SK-N-SH (cell line): Measurements from ENCODE around the gene IQCN. TPM values are rescaled to one million over a fixed set of nuclear protein-coding genes. Genes with fewer than 3 reads are reported as not detected.

Experiments used
- CTCF ChIA-PET: fragments of 300-600, 350-600 bp; formaldehyde crosslinking; extraction: SDS; loops from one replicate; lab custom pipeline; 2021; lab: Yijun Ruan, JAX
- POLR2A ChIA-PET: fragments of 350-600 bp; sonication (Branson Sonifier 250); formaldehyde crosslinking; extraction: SDS; loops from one replicate; lab custom pipeline; 2020; ENCODE audit warnings: antibody characterized with exemption, inconsistent platforms; lab: Yijun Ruan, JAX
- DNase-seq: peaks from one replicate; pipeline ENCODE4 v3.0.0; 2012
- H2AFZ ChIP-seq: fragments of 200-600 bp; sonication (generic); 2 replicates; pipeline ENCODE4 v1.8.1; 2016; ENCODE audit warnings: antibody characterized with exemption, mild to moderate bottlenecking, low read depth
- H3F3A ChIP-seq: fragments of 200-600 bp; sonication (generic); replicated peaks from 2 replicates; pipeline ENCODE3; 2016; ENCODE audit warnings: antibody characterized with exemption, mild to moderate bottlenecking; ENCODE audit not compliant: insufficient read depth
- H3K27ac ChIP-seq, 2 experiments: fragments of 200-500 bp in 1 of 2; fragments of 200-600 bp in 1 of 2; sonication (Bioruptor generic) in 1 of 2; sonication (generic), shearing (Covaris generic) in 1 of 2; 2 replicates each; pipeline versions ENCODE4 v1.5.1 to v1.6.1; 2014 to 2016; ENCODE audit warnings: low read depth in 2 of 2, inconsistent platforms in 1 of 2, low read length in 1 of 2, mild to moderate bottlenecking in 1 of 2, mixed read lengths in 1 of 2
- H3K27me3 ChIP-seq: fragments of 200-600 bp; sonication (generic), shearing (Covaris generic); 2 replicates; pipeline ENCODE4 v1.6.1; 2016; ENCODE audit warnings: mixed run types; ENCODE audit not compliant: insufficient read depth
- H3K36me3 ChIP-seq, 2 experiments: fragments of 200-500 bp in 1 of 2; fragments of 200-600 bp in 1 of 2; sonication (Bioruptor generic) in 1 of 2; sonication (generic) in 1 of 2; replicated peaks in 1 of 2; 2 replicates each; pipeline versions ENCODE3 to v1.5.1; 2014 to 2016; ENCODE audit warnings: low read length in 1 of 2, mild to moderate bottlenecking in 1 of 2; ENCODE audit not compliant: insufficient read depth in 2 of 2, control insufficient read depth in 1 of 2
- H3K4me1 ChIP-seq, 2 experiments: fragments of 200-500 bp in 1 of 2; fragments of 200-600 bp in 1 of 2; sonication (Bioruptor generic) in 1 of 2; sonication (generic), shearing (Covaris generic) in 1 of 2; 2 replicates each; pipeline versions ENCODE4 v1.5.1 to v1.6.1; 2014 to 2016; ENCODE audit warnings: low read depth in 1 of 2, low read length in 1 of 2, mixed run types in 1 of 2; ENCODE audit not compliant: insufficient read depth in 2 of 2, control insufficient read depth in 1 of 2
- H3K4me2 ChIP-seq: fragments of 200-600 bp; sonication (generic), shearing (Covaris generic); 2 replicates; pipeline ENCODE4 v1.6.1; 2017; ENCODE audit warnings: mixed run types
- H3K4me3 ChIP-seq, 2 experiments: fragments of 200-500 bp in 1 of 2; fragments of 200-600 bp in 1 of 2; sonication (Bioruptor generic) in 1 of 2; sonication (generic), shearing (Covaris generic) in 1 of 2; 2 replicates each; pipeline versions ENCODE4 v1.5.1 to v1.8.1; 2014 to 2016; ENCODE audit warnings: low read depth in 2 of 2, inconsistent platforms in 1 of 2, low read length in 1 of 2, mild to moderate bottlenecking in 1 of 2, mixed read lengths in 1 of 2, moderate library complexity in 1 of 2
- H3K79me2 ChIP-seq: fragments of 200-600 bp; sonication (generic); 2 replicates; pipeline ENCODE4 v1.8.1; 2017; ENCODE audit warnings: mild to moderate bottlenecking; ENCODE audit not compliant: insufficient read depth
- H3K9ac ChIP-seq: fragments of 200-600 bp; sonication (generic); 2 replicates; pipeline ENCODE4 v1.6.1; 2017; ENCODE audit warnings: mixed run types
- H3K9me2 ChIP-seq: fragments of 200-600 bp; sonication (generic); 2 replicates; pipeline ENCODE4 v1.6.1; 2017; ENCODE audit warnings: mixed run types
- H3K9me3 ChIP-seq: fragments of 200-600 bp; sonication (generic); 2 replicates; pipeline ENCODE4 v1.6.1; 2017; ENCODE audit warnings: mixed run types, mild to moderate bottlenecking, moderate library complexity
- H4K20me1 ChIP-seq: fragments of 200-600 bp; sonication (generic); 2 replicates; pipeline ENCODE4 v1.6.1; 2017; ENCODE audit warnings: mild to moderate bottlenecking, mixed run types; ENCODE audit not compliant: insufficient read depth
- ELF1 ChIP-seq: IDR thresholded peaks from 2 replicates; pipeline ENCODE4 v1.4.0; 2012
- FOXJ3 ChIP-seq: sonication (generic); formaldehyde crosslinking; IDR thresholded peaks from 2 replicates; pipeline ENCODE4 v1.5.1; 2020; ENCODE audit warnings: mild to moderate bottlenecking, missing genetic modification reagents
- FOXM1 ChIP-seq: IDR thresholded peaks from 2 replicates; pipeline ENCODE4 v1.4.0; 2012; ENCODE audit warnings: low read depth, mild to moderate bottlenecking
- IRF3 ChIP-seq: fragments of 150-350 bp; IDR thresholded peaks from 2 replicates; pipeline ENCODE4 v1.6.1; 2016; ENCODE audit warnings: mild to moderate bottlenecking, low read depth, low read length
- PBX3 ChIP-seq: IDR thresholded peaks from 2 replicates; pipeline ENCODE4; 2012
- RAD21 ChIP-seq: IDR thresholded peaks from 2 replicates; pipeline ENCODE4 v1.6.1; 2012; ENCODE audit warnings: mild to moderate bottlenecking, low read length
- RFX5 ChIP-seq: IDR thresholded peaks from 2 replicates; pipeline ENCODE4 v1.6.1; 2012; ENCODE audit warnings: mild to moderate bottlenecking, improper control_type of control experiment, low read length
- USF1 ChIP-seq: IDR thresholded peaks from 2 replicates; pipeline ENCODE4 v1.4.0; 2012; ENCODE audit warnings: low read depth, borderline replicate concordance
- USF2 ChIP-seq: fragments of 150-350 bp; IDR thresholded peaks from 2 replicates; pipeline ENCODE4 v1.6.1; 2017; ENCODE audit warnings: antibody characterized with exemption, low read length, low read depth, borderline replicate concordance
- WGBS: methylation state at CpG from one replicate; pipeline ENCODE4 v1.1.6; 2017; ENCODE audit warnings: low lambda C conversion rate; 5-methylcytosine and 5-hydroxymethylcytosine counted together
- polyA plus RNA-seq, 3 experiments: library from polyadenylated mRNA; depleted of rRNA; stranded (reverse); fragments of >200 nt; gene quantifications; 2 replicates each; pipeline ENCODE4 v1.2.3, GENCODE V29; 2012
- TF ChIP-seq, protein P1 (sequence below): IDR thresholded peaks from 2 replicates; pipeline ENCODE4 v1.6.1; 2012; ENCODE audit warnings: mild to moderate bottlenecking, low read depth, low read length, moderate library complexity

The IQCN gene
- polyA plus RNA-seq, 1 of the 3 experiments (the other 2 are of a cell fraction): 2.5 TPM

DNA sequence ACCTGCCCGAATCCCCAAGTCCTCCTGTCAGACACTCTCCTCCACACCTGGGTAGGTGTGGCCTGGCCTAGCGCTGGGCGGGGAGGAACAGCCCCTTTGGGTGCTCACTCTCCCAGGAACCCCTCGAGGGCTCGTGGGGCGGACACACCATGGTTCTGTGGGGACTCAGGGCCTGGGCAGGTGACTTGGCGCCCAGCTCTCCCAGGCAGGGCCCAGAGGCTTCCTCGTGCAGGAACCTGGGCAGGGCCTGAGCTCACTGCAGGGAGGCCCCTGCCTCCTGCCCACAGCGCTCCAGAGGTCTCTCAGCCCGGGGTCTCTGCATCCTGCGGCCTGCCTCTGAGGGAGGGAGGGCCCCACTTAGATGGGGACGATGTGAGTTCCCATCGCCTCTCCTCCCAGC lies 36.7 kb upstream of the IQCN start:
- ChIA-PET POLR2A (no interaction called here), CTCF (interaction anchor here (9.7 kb wide), 1 partner anchor 31 kb away, joined by 103 read pairs; the partner anchor contains the start of gene JUND)
- no peaks in the 10 kb centered on the region for H3K9me3 ChIP-seq
- H3K4me2 ChIP-seq: no peak overlapping the region
- TF ChIP-seq ELF1 (no peak), USF1 (no peak), RAD21 (no peak)
- 98% methylated on average over 5 of the region's 13 CpGs for WGBS
- H3F3A ChIP-seq: peaks cover 3% of the 10 kb centered on the region
- H3K27ac ChIP-seq: no peak overlapping the region
- no peaks in the 10 kb centered on the region for H3K9me2 ChIP-seq
- no peaks in the 10 kb centered on the region for H3K27me3 ChIP-seq
- no peak overlapping the region for H2AFZ ChIP-seq
- H3K4me3 ChIP-seq: no peak overlapping the region
- H3K4me1 ChIP-seq: no peaks in the 10 kb centered on the region; a peak in 1 of 4 replicates
- peaks cover 10 to 49% of the 10 kb centered on the region in 2 experiments for H3K36me3 ChIP-seq
- no peak overlapping the region for H3K9ac ChIP-seq
- H4K20me1 ChIP-seq: no peaks in the 10 kb centered on the region
- no peaks in the 10 kb centered on the region; the same call in 1 of the 2 replicates for H3K79me2 ChIP-seq
- no peak for DNase-seq

GRCh38 chr19:18310118-18310909 lies 36.1 kb upstream of the IQCN start:
- CTCF ChIA-PET: interaction anchor here (9.7 kb wide), 1 partner anchor 30 kb away, joined by 103 read pairs; the partner anchor contains the start of gene JUND
- Histone ChIP-seq H3K9ac (no peak overlapping the region), H3K4me3 (no peak overlapping the region), H4K20me1 (no peaks in the 10 kb centered on the region), H2AFZ (no peak overlapping the region), H3K4me1 (peaks cover 3 to 5% of the 10 kb centered on the region in 2 experiments; a peak in 3 of 4 replicates), H3K4me2 (no peak overlapping the region), H3K27me3 (no peaks in the 10 kb centered on the region), H3K79me2 (no peaks in the 10 kb centered on the region; the same call in 1 of the 2 replicates), H3K9me2 (no peaks in the 10 kb centered on the region), H3K36me3 (peaks cover 10 to 49% of the 10 kb centered on the region in 2 experiments), H3F3A (peaks cover 3% of the 10 kb centered on the region), H3K27ac (no peak overlapping the region), H3K9me3 (no peaks in the 10 kb centered on the region)
- WGBS: 89% methylated on average over 19 of the region's 23 CpGs
- POLR2A ChIA-PET: no interaction called here
- TF ChIP-seq PBX3 (no peak), IRF3 (no peak), FOXM1 (no peak), RAD21 (no peak), FOXJ3 (CRISPR knock-in tag) (no peak), RFX5 (no peak), USF2 (no peak)
- TF ChIP-seq, protein P1, sequence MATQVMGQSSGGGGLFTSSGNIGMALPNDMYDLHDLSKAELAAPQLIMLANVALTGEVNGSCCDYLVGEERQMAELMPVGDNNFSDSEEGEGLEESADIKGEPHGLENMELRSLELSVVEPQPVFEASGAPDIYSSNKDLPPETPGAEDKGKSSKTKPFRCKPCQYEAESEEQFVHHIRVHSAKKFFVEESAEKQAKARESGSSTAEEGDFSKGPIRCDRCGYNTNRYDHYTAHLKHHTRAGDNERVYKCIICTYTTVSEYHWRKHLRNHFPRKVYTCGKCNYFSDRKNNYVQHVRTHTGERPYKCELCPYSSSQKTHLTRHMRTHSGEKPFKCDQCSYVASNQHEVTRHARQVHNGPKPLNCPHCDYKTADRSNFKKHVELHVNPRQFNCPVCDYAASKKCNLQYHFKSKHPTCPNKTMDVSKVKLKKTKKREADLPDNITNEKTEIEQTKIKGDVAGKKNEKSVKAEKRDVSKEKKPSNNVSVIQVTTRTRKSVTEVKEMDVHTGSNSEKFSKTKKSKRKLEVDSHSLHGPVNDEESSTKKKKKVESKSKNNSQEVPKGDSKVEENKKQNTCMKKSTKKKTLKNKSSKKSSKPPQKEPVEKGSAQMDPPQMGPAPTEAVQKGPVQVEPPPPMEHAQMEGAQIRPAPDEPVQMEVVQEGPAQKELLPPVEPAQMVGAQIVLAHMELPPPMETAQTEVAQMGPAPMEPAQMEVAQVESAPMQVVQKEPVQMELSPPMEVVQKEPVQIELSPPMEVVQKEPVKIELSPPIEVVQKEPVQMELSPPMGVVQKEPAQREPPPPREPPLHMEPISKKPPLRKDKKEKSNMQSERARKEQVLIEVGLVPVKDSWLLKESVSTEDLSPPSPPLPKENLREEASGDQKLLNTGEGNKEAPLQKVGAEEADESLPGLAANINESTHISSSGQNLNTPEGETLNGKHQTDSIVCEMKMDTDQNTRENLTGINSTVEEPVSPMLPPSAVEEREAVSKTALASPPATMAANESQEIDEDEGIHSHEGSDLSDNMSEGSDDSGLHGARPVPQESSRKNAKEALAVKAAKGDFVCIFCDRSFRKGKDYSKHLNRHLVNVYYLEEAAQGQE: no peak
- DNase-seq: no peak
